GM23338 (cell line): ENCODE results near the gene CCDC50. TPM values are rescaled to one million over a fixed set of nuclear protein-coding genes. Genes with fewer than 3 reads are reported as not detected.

Experiments
- ATAC-seq: fragments of 200-7000 bp; cut with Tn5 transposase; 3 replicates; pipeline ENCODE4 v1.9.1; 2020
- DNase-seq: peaks from one replicate; pipeline ENCODE4 v3.0.0-alpha.2; 2015; ENCODE audit warnings: low spot score
- H2AFZ ChIP-seq: fragments of 200-600 bp; sonication (generic); 2 replicates; pipeline ENCODE4 v1.8.0; 2016; ENCODE audit warnings: antibody characterized with exemption, mild to moderate bottlenecking, moderate library complexity
- H3F3A ChIP-seq: fragments of 200-600 bp; sonication (generic); replicated peaks from 2 replicates; pipeline ENCODE4 v1.8.0; 2017; ENCODE audit warnings: antibody characterized with exemption, mixed run types, low read depth
- H3K27ac ChIP-seq: fragments of 200-600 bp; sonication (generic); 2 replicates; pipeline ENCODE4 v1.6.1; 2016; ENCODE audit warnings: low read depth
- H3K27me3 ChIP-seq: fragments of 200-600 bp; sonication (generic); 2 replicates; pipeline ENCODE4 v1.8.0; 2016; ENCODE audit warnings: mild to moderate bottlenecking, mixed run types, moderate library complexity; ENCODE audit not compliant: insufficient read depth
- H3K36me3 ChIP-seq: fragments of 200-600 bp; sonication (generic); 2 replicates; pipeline ENCODE4 v1.8.0; 2016; ENCODE audit warnings: mild to moderate bottlenecking; ENCODE audit not compliant: insufficient read depth
- H3K4me1 ChIP-seq: fragments of 200-600 bp; sonication (generic); 2 replicates; pipeline ENCODE4 v1.8.0; 2016; ENCODE audit warnings: mild to moderate bottlenecking, moderate library complexity; ENCODE audit not compliant: insufficient read depth
- H3K4me2 ChIP-seq: fragments of 200-600 bp; sonication (generic); 2 replicates; pipeline ENCODE4 v1.7.1; 2017; ENCODE audit warnings: mixed run types
- H3K4me3 ChIP-seq: fragments of 200-600 bp; sonication (generic); 2 replicates; pipeline ENCODE4 v1.6.1; 2016; ENCODE audit warnings: mixed run types
- H3K79me2 ChIP-seq: fragments of 200-600 bp; sonication (generic); replicated peaks from 2 replicates; pipeline ENCODE4 v1.8.0; 2017; ENCODE audit warnings: mild to moderate bottlenecking; ENCODE audit not compliant: insufficient read depth
- H3K9me2 ChIP-seq: fragments of 200-600 bp; sonication (generic); 2 replicates; pipeline ENCODE4 v1.8.0; 2017; ENCODE audit not compliant: insufficient read depth
- H4K20me1 ChIP-seq: fragments of 200-600 bp; sonication (generic); replicated peaks from 2 replicates; pipeline ENCODE4 v1.8.0; 2017; ENCODE audit warnings: mild to moderate bottlenecking; ENCODE audit not compliant: insufficient read depth
- H3K27ac Mint-ChIP-seq: 2 replicates; pipeline ENCODE4 v1.8.0; 2020; ENCODE audit warnings: inconsistent platforms, mild to moderate bottlenecking, moderate library complexity, mixed read lengths
- H3K27me3 Mint-ChIP-seq: 3 replicates; pipeline ENCODE4 v1.8.0; 2022; ENCODE audit warnings: low read depth, mild to moderate bottlenecking, moderate library complexity, mixed read lengths, inconsistent platforms; ENCODE audit not compliant: insufficient read depth, poor library complexity
- H3K36me3 Mint-ChIP-seq: 3 replicates; pipeline ENCODE4 v1.8.0; 2021; ENCODE audit warnings: low read depth, mild to moderate bottlenecking, inconsistent platforms, moderate library complexity, mixed read lengths
- H3K4me1 Mint-ChIP-seq: 3 replicates; pipeline ENCODE4 v1.8.0; 2020; ENCODE audit warnings: mild to moderate bottlenecking, inconsistent platforms, mixed read lengths
- H3K4me3 Mint-ChIP-seq: 3 replicates; pipeline ENCODE4 v1.8.0; 2021; ENCODE audit warnings: moderate library complexity, mild to moderate bottlenecking, inconsistent platforms, mixed read lengths
- H3K9me3 Mint-ChIP-seq: 3 replicates; pipeline ENCODE4 v1.8.0; 2020; ENCODE audit warnings: moderate library complexity, mild to moderate bottlenecking, inconsistent platforms, mixed read lengths
- CREB1 ChIP-seq: fragments of 250-450 bp; sonication (Bioruptor Pico); IDR thresholded peaks from 2 replicates; pipeline ENCODE4 v1.5.0; 2020; ENCODE audit warnings: low read depth, mild to moderate bottlenecking, moderate library complexity
- ETS1 ChIP-seq: IDR thresholded peaks from 2 replicates; pipeline ENCODE4 v1.6.1; 2016; ENCODE audit warnings: antibody characterized with exemption
- EZH2 ChIP-seq: fragments of 200-600 bp; sonication (generic); IDR thresholded peaks from one replicate; pipeline ENCODE4 v1.8.0; 2017; ENCODE audit warnings: antibody characterized with exemption, mild to moderate bottlenecking, low read depth; ENCODE audit not compliant: unreplicated experiment
- JUNB ChIP-seq: IDR thresholded peaks from one replicate; pipeline ENCODE4 v1.6.1; 2016; ENCODE audit warnings: antibody characterized with exemption; ENCODE audit not compliant: unreplicated experiment
- ZNF114 ChIP-seq: fragments of 250-450 bp; sonication (Bioruptor Pico); IDR thresholded peaks from 2 replicates; pipeline ENCODE4 v1.5.0; 2020; ENCODE audit warnings: mild to moderate bottlenecking, moderate library complexity
- ZNF331 ChIP-seq: fragments of 250-450 bp; sonication (Bioruptor Pico); IDR thresholded peaks from 2 replicates; pipeline ENCODE4 v1.5.0; 2020; ENCODE audit warnings: low read depth, mild to moderate bottlenecking, moderate library complexity
- ZNF462 ChIP-seq: fragments of 250-450 bp; sonication (Bioruptor Pico); IDR thresholded peaks from 2 replicates; pipeline ENCODE4 v1.5.0; 2020; ENCODE audit warnings: mild to moderate bottlenecking, moderate library complexity
- polyA plus RNA-seq: library from polyadenylated mRNA; unstranded; fragments of >200 nt; fragmentation: Nextera tagmentation; extraction: Ambion mirVana; gene quantifications from 2 replicates; pipeline ENCODE4 v1.2.1, GENCODE V29; 2016
- total RNA-seq: library from RNA; depleted of rRNA; stranded (reverse); fragments of >200 nt; shearing (Covaris generic); gene quantifications from 2 replicates; pipeline ENCODE4 v1.2.3, GENCODE V29; 2014

CCDC50 gene
- total and polyA plus RNA-seq, 2 experiments from 2014 or later = 22.4 to 25.4 TPM

- no peak overlapping the region for H3K27ac Mint-ChIP-seq
- no peak for TF ChIP-seq ETS1
- TF ChIP-seq ZNF114 (CRISPR knock-in tag) = no peak
- no peak for TF ChIP-seq ZNF331 (CRISPR knock-in tag)
- no peak for TF ChIP-seq EZH2
- TF ChIP-seq ZNF462 = no peak
- TF ChIP-seq CREB1 (CRISPR knock-in tag) = no peak
- TF ChIP-seq JUNB = no peak
- no peak overlapping the region for H3K4me3 Mint-ChIP-seq
- H3K79me2 ChIP-seq = peaks cover 64% of the 10 kb centered on the region
- no peaks in the 10 kb centered on the region for H3K27me3 Mint-ChIP-seq
- no peak for DNase-seq
- H3K4me1 ChIP-seq = no peaks in the 10 kb centered on the region
- ATAC-seq = no peak
- H3K4me2 ChIP-seq = no peak overlapping the region
- H3K9me3 Mint-ChIP-seq = no peaks in the 10 kb centered on the region
- peak overlapping the region; percentile 11; the same call in 1 of the 2 replicates for H3K27ac ChIP-seq
- no peak overlapping the region for H3K4me3 ChIP-seq
- no peaks in the 10 kb centered on the region for H3K36me3 Mint-ChIP-seq
- no peaks in the 10 kb centered on the region for H3F3A ChIP-seq
- H3K9me2 ChIP-seq = 0 out of 2 replicates have a peak, but pooled peaks cover 3% of the 10 kb centered on the region
- H3K4me1 Mint-ChIP-seq = peaks cover 18% of the 10 kb centered on the region
- H3K27me3 ChIP-seq = no peaks in the 10 kb centered on the region
- no peaks in the 10 kb centered on the region for H4K20me1 ChIP-seq
- H3K36me3 ChIP-seq = no peaks in the 10 kb centered on the region
- H2AFZ ChIP-seq = no peak overlapping the region
These were observed 11.8 kb downstream of the CCDC50 start for GRCh38 chr3:191340966-191341365.
